Activated CD8-positive, alpha-beta memory T cell treated with anti-CD3 and anti-CD28 coated beads for 48 hours (primary cell): Measurements from ENCODE around the gene MAPK8.

Experiments used
- DNase-seq, 3 experiments: peaks; one replicate each; pipeline ENCODE4 v3.0.0-alpha.2; 2020; ENCODE audit warnings: low read depth in 2 of 3, low spot score in 2 of 3

The MAPK8 gene

GRCh38 chr10:48291190-48291589, 15.3 kb upstream of the MAPK8 start:
- no peak for DNase-seq

GRCh38 chr10:48292616-48293015, 13.9 kb upstream of the MAPK8 start:
- no peak for DNase-seq

GRCh38 chr10:48294431-48294830, 12.0 kb upstream of the MAPK8 start:
- DNase-seq: no peak

- no peak for DNase-seq
These were observed 9.8 kb upstream of the MAPK8 start for GRCh38 chr10:48296576-48297098.

- DNase-seq: no peak
These were observed 7.4 kb upstream of the MAPK8 start for GRCh38 chr10:48299066-48299465.

GRCh38 chr10:48299692-48300091, 6.8 kb upstream of the MAPK8 start:
- no peak for DNase-seq

GRCh38 chr10:48300556-48300955, 5.9 kb upstream of the MAPK8 start:
- DNase-seq: no peak

GRCh38 chr10:48302515-48303476, 3.7 kb upstream of the MAPK8 start:
- no peak for DNase-seq

- DNase-seq: no peak
These were observed 592 bp upstream of the MAPK8 start for GRCh38 chr10:48305905-48306264.

GRCh38 chr10:48306870-48307710, 613 bp downstream of the MAPK8 start:
- peak in 1 of 3 experiments; percentile 7 for DNase-seq

GRCh38 chr10:48307711-48308018, 1.2 kb downstream of the MAPK8 start:
- DNase-seq: no peak

- no peak for DNase-seq
These were observed 3.3 kb downstream of the MAPK8 start for GRCh38 chr10:48309711-48310226.

GRCh38 chr10:48314107-48314506, 7.6 kb downstream of the MAPK8 start:
- no peak for DNase-seq

- DNase-seq: no peak
These were observed 9.8 kb downstream of the MAPK8 start for GRCh38 chr10:48316236-48316635.

- no peak for DNase-seq
These were observed 11.0 kb downstream of the MAPK8 start for GRCh38 chr10:48317321-48317990.

- DNase-seq: no peak
These were observed 15.5 kb downstream of the MAPK8 start for GRCh38 chr10:48322017-48322416.

- DNase-seq: no peak
These were observed 18.1 kb downstream of the MAPK8 start for GRCh38 chr10:48324580-48324979.

- no peak for DNase-seq
These were observed 23.8 kb downstream of the MAPK8 start for GRCh38 chr10:48330269-48330668.

- DNase-seq: no peak
These were observed 25.0 kb downstream of the MAPK8 start for GRCh38 chr10:48331436-48331835.

- DNase-seq: no peak
These were observed 25.8 kb downstream of the MAPK8 start for GRCh38 chr10:48332166-48332870.

- DNase-seq: no peak
These were observed 26.4 kb downstream of the MAPK8 start for GRCh38 chr10:48332871-48333216.
